ENCODE results near the gene GOLGA6A.

GOLGA6A gene

DNA sequence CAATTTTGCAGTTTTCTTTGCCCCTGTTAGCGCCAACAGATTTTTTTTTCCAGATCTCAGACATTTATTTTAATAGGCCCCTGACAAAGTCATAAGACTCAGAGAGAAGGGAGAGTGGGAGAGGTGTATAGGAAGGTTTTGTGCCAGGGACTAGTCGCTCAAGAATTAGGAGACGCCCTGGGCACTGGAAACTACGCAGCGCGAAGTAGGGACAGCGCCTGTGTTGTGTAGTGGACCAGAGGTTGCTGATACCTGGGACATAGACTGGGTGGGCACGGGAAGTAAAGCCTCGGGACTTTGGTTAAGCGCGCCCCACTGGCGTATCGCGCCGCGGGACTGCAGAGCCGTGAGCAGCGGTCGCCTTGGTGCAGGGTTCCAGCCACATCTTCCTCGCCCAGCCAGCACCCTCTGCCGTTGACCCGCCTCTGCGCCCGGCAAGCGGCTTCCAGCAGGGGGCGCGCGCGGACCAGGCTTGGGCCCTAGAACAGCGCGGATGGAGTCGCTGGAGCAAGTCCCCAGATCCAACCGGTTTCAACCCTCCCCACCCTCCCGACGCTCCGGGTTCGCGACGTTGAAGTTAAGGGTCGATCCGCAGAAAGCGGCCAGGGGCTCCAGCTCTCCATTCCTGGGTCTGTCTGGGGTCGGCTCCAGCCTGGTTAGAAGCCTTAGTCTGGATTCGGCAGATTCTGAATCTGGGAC, 45.1 kb upstream of the GOLGA6A start (continued):
- TF ChIP-seq, protein P1, sequence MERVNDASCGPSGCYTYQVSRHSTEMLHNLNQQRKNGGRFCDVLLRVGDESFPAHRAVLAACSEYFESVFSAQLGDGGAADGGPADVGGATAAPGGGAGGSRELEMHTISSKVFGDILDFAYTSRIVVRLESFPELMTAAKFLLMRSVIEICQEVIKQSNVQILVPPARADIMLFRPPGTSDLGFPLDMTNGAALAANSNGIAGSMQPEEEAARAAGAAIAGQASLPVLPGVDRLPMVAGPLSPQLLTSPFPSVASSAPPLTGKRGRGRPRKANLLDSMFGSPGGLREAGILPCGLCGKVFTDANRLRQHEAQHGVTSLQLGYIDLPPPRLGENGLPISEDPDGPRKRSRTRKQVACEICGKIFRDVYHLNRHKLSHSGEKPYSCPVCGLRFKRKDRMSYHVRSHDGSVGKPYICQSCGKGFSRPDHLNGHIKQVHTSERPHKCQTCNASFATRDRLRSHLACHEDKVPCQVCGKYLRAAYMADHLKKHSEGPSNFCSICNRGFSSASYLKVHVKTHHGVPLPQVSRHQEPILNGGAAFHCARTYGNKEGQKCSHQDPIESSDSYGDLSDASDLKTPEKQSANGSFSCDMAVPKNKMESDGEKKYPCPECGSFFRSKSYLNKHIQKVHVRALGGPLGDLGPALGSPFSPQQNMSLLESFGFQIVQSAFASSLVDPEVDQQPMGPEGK (tag by site-specific recombination; IDR thresholded peaks at IDR 0.05): peak; percentile 83
- TF ChIP-seq SP3 (tag by site-specific recombination; IDR thresholded peaks at IDR 0.05) (0 out of 2 replicates have a peak, but pooled peaks have one; percentile 48), ZNF629 (tag by site-specific recombination; IDR thresholded peaks at IDR 0.05) (peak; percentile 57), IKZF3 (tag by site-specific recombination; IDR thresholded peaks at IDR 0.05) (no peak; the same call in 1 of the 2 replicates), HOXD13 (CRISPR knock-in tag; IDR thresholded peaks at IDR 0.05; ENCODE audit: borderline replicate concordance) (no peak), ZNF423 (tag by site-specific recombination; IDR thresholded peaks at IDR 0.05) (0 out of 2 replicates have a peak, but pooled peaks have one; percentile 43), ZNF274 (IDR thresholded peaks at IDR 0.05; ENCODE audit: low read length) (no peak), ZNF274 (tag by site-specific recombination; IDR thresholded peaks at IDR 0.05; ENCODE audit: borderline replicate concordance) (no peak), ZNF426 (tag by site-specific recombination; IDR thresholded peaks at IDR 0.05) (no peak), ZNF768 (tag by site-specific recombination; IDR thresholded peaks at IDR 0.05) (no peak), ZNF354C (tag by site-specific recombination; IDR thresholded peaks at IDR 0.05; ENCODE audit: borderline replicate concordance, low read depth) (no peak), ZFP41 (tag by site-specific recombination; IDR thresholded peaks at IDR 0.05; ENCODE audit: borderline replicate concordance) (no peak), ZSCAN16 (tag by site-specific recombination; IDR thresholded peaks at IDR 0.05) (no peak), GLIS2 (tag by site-specific recombination; IDR thresholded peaks at IDR 0.05) (no peak), ZNF138 (tag by site-specific recombination; IDR thresholded peaks at IDR 0.05; ENCODE audit: borderline replicate concordance) (no peak), ZNF777 (tag by site-specific recombination; IDR thresholded peaks at IDR 0.05; ENCODE audit: borderline replicate concordance) (no peak), KLF7 (tag by site-specific recombination; IDR thresholded peaks at IDR 0.05; ENCODE audit: borderline replicate concordance) (no peak), ZNF37A (tag by site-specific recombination; IDR thresholded peaks at IDR 0.05) (no peak), GFI1B (tag by site-specific recombination; IDR thresholded peaks at IDR 0.05) (no peak), ZIC2 (tag by site-specific recombination; IDR thresholded peaks at IDR 0.05) (peak; percentile 70), ZNF544 (tag by site-specific recombination; IDR thresholded peaks at IDR 0.05) (no peak), ZNF529 (tag by site-specific recombination; IDR thresholded peaks at IDR 0.05; ENCODE audit: insufficient replicate concordance) (no peak), ZNF214 (tag by site-specific recombination; IDR thresholded peaks at IDR 0.05; ENCODE audit: borderline replicate concordance) (no peak), PBX3 (CRISPR knock-in tag; IDR thresholded peaks at IDR 0.05) (peak; percentile 92; the same call in 1 of the 2 replicates), SP7 (tag by site-specific recombination; IDR thresholded peaks at IDR 0.05) (peak; percentile 85), ZNF26 (tag by site-specific recombination; IDR thresholded peaks at IDR 0.05) (no peak), MYNN (tag by site-specific recombination; IDR thresholded peaks at IDR 0.05; ENCODE audit: borderline replicate concordance) (peak; percentile 36; the same call in 1 of the 2 replicates), ZNF692 (tag by site-specific recombination; IDR thresholded peaks at IDR 0.05) (peak; percentile 76)
- TF ChIP-seq, protein P2, sequence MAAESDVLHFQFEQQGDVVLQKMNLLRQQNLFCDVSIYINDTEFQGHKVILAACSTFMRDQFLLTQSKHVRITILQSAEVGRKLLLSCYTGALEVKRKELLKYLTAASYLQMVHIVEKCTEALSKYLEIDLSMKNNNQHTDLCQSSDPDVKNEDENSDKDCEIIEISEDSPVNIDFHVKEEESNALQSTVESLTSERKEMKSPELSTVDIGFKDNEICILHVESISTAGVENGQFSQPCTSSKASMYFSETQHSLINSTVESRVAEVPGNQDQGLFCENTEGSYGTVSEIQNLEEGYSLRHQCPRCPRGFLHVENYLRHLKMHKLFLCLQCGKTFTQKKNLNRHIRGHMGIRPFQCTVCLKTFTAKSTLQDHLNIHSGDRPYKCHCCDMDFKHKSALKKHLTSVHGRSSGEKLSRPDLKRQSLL (tag by site-specific recombination; IDR thresholded peaks at IDR 0.05): peak; percentile 19; the same call in 1 of the 2 replicates
- TF ChIP-seq, protein P3, sequence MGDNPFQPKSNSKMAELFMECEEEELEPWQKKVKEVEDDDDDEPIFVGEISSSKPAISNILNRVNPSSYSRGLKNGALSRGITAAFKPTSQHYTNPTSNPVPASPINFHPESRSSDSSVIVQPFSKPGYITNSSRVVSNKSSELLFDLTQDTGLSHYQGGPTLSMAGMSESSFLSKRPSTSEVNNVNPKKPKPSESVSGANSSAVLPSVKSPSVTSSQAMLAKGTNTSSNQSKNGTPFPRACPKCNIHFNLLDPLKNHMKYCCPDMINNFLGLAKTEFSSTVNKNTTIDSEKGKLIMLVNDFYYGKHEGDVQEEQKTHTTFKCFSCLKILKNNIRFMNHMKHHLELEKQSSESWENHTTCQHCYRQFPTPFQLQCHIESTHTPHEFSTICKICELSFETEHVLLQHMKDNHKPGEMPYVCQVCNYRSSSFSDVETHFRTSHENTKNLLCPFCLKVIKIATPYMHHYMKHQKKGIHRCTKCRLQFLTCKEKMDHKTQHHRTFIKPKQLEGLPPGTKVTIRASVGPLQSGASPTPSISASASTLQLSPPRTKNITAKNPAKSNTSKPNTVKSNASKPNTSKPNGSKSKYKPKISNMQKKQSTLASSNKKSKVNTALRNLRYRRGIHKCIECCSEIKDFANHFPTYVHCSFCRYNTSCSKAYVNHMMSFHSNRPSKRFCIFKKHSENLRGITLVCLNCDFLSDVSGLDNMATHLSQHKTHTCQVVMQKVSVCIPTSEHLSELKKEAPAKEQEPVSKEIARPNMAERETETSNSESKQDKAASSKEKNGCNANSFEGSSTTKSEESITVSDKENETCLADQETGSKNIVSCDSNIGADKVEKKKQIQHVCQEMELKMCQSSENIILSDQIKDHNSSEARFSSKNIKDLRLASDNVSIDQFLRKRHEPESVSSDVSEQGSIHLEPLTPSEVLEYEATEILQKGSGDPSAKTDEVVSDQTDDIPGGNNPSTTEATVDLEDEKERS (tag by site-specific recombination; IDR thresholded peaks at IDR 0.05): no peak

All from HEK293 (cell line).